HG02884 (cell line): ENCODE results near the gene SLC39A6.
"Not testable (repeated sequence)": the region's sequence is repeated elsewhere in the genome, so short reads cannot be mapped to it uniquely, and the experiment has no call there.

Experiments
- ATAC-seq: cut with Tn5 transposase; IDR thresholded peaks from one replicate; pipeline ENCODE4 v1.9.1; 2021; ENCODE audit warnings: mild to moderate bottlenecking, moderate library complexity; ENCODE audit not compliant: unreplicated experiment

The SLC39A6 gene, protein sequence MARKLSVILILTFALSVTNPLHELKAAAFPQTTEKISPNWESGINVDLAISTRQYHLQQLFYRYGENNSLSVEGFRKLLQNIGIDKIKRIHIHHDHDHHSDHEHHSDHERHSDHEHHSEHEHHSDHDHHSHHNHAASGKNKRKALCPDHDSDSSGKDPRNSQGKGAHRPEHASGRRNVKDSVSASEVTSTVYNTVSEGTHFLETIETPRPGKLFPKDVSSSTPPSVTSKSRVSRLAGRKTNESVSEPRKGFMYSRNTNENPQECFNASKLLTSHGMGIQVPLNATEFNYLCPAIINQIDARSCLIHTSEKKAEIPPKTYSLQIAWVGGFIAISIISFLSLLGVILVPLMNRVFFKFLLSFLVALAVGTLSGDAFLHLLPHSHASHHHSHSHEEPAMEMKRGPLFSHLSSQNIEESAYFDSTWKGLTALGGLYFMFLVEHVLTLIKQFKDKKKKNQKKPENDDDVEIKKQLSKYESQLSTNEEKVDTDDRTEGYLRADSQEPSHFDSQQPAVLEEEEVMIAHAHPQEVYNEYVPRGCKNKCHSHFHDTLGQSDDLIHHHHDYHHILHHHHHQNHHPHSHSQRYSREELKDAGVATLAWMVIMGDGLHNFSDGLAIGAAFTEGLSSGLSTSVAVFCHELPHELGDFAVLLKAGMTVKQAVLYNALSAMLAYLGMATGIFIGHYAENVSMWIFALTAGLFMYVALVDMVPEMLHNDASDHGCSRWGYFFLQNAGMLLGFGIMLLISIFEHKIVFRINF

GRCh38 chr18:36129300-36130038, at the start of gene SLC39A6, which contains the start of gene ELP2:
SLC39A6 (minus strand) TSS chr18:36129340; CDS start chr18:36127007, 2,333 bp downstream.
ELP2 (plus strand) TSS chr18:36129899; CDS start chr18:36129934, 35 bp downstream.
- peak; percentile 91 for ATAC-seq

DNA sequence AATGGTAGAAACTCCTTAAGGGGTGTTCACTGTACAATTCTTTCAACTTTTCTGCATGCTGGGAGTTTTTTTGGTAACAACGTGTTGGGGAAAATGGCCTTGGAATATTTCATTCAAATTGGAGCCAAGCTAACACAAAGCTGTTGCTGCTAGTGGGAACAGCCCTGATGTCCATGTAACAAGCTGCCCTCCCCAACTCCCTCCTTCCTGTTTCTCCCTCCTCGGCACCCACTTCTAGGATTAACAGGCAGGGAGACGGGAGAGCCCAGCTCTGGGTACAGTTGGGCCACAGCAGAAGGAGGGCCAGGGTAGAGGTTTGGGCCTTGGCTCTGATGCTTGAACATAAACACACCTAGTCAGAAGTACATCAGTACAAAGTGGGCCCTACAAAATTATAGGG, 48.8 kb upstream of the SLC39A6 start:
- ATAC-seq: no peak

- ATAC-seq: no peak
Measured at GRCh38 chr18:36176711-36177110, 47.6 kb upstream of the SLC39A6 start.

GRCh38 chr18:36176177-36176584, 47.0 kb upstream of the SLC39A6 start:
- no peak for ATAC-seq

DNA sequence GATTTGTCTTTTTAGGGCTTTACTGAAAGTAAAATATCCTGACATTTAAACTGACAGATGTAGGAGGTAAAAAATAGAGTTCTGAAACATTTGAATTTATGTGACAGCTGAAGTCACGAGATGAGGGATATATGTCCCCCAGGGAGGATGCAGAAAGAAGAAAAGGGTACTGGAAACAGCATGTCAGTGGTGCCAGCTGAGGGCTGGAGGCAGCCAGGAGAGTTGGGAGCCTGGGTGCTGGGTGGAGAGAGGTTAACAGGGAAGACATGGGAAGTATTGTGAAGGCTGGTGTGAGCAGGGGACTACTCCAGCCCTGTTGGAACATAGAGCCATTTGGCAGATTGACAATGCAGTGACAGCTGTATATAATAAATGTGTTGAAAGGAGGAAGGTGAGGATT, 46.3 kb upstream of the SLC39A6 start:
- no peak for ATAC-seq

DNA sequence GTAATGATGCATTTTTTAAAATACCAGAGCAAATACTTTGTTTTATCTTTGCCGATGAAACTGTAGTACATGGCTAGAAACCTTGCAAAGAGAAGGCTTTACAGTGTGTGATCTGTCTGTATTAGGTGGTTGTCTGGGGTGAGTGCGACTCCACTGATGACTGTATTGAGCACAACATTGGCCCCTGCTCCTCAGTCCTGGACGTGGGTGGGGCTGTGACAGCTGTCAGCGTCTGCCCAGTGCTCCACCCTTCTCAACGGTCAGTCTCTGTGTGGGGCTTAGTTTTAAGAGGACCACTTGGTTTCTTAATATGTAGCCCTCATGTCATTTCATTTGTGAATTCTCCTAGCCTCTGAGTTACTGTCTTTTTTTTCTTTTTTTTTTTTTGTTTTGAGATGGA, 40.8 kb upstream of the SLC39A6 start:
- ATAC-seq: no peak

DNA sequence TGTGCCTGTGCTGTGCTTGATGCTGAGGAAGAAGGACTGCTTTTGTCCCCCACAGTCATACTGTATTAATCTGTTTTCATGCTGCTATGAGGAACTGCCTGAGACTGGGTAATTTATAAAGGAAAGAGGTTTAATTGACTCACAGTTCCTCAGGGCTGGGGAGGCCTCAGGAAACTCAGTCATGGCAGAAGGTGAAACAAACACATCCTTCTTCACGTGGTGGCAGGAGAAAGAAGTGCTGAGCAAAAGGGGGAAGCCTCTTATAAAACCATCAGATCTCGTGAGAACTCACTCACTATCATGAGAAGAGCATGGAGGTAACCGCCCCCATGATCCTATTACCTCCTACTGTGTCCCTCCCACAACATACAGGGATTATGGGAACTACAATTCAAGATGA, 39.2 kb upstream of the SLC39A6 start:
- not testable (repeated sequence) for ATAC-seq

DNA sequence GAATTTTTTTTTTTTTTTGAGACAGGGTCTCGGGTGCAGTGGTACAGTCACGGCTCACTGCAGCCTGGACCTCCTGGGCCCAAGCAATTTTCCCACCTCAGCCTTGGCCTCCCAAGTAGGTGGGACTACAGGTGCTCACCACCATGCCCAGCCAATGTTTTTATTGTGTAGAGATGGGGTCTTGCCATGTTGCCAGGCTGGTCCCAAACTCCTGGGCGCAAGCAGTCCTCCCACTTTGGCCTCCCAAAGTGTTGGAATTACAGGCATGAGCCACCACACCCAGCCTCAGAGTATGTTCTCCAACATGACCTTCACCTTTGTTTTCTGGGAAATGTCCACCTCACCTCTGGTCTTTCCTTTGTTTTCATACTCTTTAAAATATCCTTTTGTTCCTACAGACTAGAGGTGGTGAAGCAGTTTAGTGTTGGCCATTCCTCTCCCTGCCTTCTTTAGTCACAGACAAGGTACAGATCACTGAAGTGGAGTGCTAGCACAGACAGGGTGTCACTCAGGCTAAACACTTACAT, 38.6 kb upstream of the SLC39A6 start:
- no peak for ATAC-seq

- no peak for ATAC-seq
Measured at GRCh38 chr18:36162981-36163380, 33.8 kb upstream of the SLC39A6 start.

GRCh38 chr18:36160959-36161371, 31.8 kb upstream of the SLC39A6 start:
- ATAC-seq: no peak

DNA sequence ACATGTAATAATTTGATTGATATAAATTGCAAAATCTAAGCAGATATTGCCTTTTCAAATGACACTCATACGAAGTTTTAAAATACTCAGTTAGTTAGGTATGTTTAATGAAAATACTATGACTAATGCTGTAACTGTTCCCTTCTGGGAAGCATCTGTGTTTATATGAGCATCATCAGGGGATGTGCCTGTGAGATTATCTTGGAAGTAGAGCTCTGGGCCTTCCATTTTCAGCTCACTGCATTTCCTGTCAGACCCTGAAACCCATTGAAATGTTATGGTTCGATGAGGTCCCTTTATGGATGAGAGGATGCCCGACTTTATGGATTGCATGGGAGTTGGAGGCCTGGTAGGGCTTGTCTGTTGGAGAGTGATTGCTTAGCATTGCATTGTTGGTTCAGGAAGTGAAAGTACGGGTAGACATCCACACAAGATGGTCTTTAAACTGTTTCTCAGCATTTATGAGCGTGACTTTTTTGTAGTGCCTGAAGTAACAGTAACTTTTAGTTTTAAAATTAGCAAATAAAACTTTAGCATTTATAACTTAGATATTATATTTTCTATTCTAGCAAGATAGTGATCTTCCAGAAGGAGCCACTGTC, 29.2 kb upstream of the SLC39A6 start:
- ATAC-seq: peak; percentile 50

GRCh38 chr18:36157441-36157840, 28.3 kb upstream of the SLC39A6 start:
- no peak for ATAC-seq

DNA sequence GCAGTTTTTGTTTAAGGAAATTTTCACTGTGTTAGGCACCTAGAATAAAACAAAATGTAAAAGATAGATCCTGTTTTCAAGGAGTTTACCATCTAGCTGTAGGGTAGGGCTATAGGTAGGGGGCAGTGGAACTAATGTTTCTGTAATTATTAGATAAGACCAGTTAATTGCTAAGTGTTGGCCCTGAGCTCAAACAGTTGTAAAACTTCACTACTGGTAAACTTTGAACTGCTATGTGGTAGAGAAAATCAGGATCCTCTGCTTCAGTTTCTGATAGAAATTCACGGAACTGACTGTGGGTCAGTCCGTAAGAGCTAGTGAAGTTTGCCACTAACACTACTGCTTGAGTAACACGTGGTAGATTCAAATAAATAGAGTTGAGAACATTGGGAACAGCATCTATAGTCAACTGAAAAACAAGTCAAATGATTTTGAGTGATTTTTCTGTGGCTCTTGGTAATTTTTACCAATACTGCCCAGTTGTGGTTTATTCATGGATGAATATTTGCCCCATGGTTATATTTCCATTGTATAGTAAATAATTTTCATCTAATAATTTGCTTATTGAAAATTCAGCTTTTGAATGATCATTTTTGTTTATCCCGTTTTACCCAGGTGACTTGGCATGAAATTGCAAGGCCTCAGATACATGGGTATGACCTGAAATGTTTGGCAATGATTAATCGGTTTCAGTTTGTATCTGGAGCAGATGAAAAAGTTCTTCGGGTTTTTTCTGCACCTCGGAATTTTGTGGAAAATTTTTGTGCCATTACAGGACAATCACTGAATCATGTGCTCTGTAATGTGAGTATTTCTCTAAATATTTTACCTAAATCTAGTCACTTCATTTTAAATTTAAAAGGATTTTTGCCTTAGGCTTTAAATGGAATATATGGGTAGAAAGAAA, 27.0 kb upstream of the SLC39A6 start:
- ATAC-seq: no peak

DNA sequence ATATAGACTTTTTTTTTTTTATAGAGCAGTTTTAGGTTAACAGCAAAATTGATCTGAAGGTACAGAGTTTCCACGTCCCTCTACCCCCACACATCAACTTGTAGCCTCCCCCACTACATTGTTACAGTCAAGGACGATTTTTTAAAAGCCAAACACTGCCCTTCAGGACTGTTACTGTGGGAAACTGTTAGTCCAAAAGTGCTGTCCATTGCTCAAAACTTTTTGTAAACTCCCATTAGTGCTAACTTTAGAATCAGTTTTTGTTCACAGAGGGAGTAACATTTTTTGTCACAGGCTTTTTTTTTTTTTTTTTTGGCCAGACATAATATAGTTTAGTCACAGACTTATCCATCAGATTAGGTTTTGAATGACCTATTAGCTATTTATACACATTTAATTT, 24.6 kb upstream of the SLC39A6 start:
- no peak for ATAC-seq

DNA sequence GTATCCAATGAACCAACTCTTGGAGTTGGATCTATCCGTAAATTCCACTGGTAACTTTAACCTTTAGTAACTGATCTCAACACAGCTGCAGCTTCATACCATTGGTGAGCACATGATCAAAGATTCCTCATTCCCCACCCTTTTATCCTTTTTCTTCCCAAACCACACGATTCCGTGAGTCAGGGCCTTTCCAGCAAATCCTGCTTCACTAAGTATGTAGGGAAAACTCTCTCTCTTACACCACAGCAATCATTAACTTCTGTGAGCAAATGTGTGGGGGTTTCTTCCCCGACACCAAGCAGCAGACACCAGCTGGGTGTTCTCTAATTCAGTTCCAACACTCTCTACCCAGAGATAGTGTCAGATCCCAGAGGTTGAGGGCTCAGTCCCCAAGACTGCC, 24.1 kb upstream of the SLC39A6 start:
- ATAC-seq: no peak

DNA sequence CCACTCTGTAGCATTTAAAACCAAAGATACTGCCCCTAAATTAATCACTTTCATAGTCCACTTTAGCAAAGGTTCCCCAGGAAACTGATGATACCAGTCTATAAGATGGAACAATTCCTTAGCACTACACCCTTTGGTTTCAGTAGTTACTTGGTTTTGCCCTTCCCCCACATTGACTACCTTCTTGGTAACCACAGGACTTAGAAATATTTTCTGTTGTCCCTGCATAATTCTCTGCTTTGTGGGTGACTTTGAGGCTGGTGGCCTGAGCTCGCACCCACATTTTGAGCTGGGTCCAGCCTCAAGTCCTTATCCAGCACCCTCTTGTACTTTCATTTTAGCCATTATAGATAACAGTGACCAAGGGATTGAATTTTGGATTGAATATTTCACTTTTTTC, 23.6 kb upstream of the SLC39A6 start:
- no peak for ATAC-seq

- peak; percentile 99 for ATAC-seq
Measured at GRCh38 chr18:36149514-36150289, 20.6 kb upstream of the SLC39A6 start.

DNA sequence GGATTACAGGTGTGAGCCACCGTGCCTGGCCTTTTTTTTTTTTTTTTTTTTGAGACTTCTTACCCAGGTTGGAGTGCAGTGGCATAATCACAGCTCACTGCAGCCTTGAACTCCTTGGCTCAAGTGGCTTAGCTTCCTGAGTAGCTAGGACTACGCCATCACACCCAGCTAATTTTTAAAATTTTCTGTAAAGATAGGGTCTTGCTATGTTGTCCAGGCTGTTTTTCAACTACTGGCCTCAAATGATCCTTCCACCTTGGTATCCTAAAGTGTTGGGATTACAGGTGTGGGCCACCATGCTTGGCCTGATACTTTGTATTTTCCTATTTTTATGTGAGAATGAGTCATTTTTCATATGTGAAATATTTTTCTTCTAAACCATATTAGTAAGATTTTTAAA, 14.3 kb upstream of the SLC39A6 start:
- ATAC-seq: no peak

GRCh38 chr18:36142751-36143150, 13.6 kb upstream of the SLC39A6 start:
- no peak for ATAC-seq
